Measurements from ENCODE around the gene RNASE7. TPM values are rescaled to one million over a fixed set of nuclear protein-coding genes. Genes with fewer than 3 reads are reported as not detected.

Gene RNASE7
- total and polyA plus RNA-seq, 9 donors, result 0.13 to 0.27 (median 0.18) TPM; not detected in 6

DNA sequence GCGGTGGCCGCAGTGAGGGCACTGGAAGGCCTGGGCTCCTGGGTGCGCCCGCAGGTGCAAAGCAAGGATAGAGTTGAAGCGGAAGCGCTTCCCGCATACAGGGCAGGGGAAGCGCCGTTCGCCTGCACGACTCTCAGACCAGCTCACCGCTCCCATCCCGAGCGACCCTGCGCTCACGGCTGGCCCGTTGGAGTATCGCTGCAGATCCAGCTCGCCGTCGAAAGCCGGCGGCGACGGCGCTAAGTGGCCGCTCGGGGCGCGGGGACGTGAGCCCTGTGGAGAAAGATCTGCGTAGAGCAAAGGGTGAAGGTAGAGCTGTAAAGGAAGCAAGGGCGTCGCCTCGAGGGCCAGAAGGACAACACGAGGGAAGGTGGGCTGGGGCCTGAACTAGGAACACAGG is 50.9 kb downstream of the RNASE7 start:
- Histone ChIP-seq H3K27me3 (ENCODE audit: control insufficient read depth, insufficient read depth, low read length) (no peaks in the 10 kb centered on the region), H3K4me3 (ENCODE audit: low read length) (no peak overlapping the region), H3K36me3 (ENCODE audit: control insufficient read depth, insufficient read depth, low read length) (peaks cover 42% of the 10 kb centered on the region), H3K27ac (ENCODE audit: low read length) (no peak overlapping the region), H3K9me3 (replicated peaks; ENCODE audit: control insufficient read depth, low read depth, low read length) (no peaks in the 10 kb centered on the region), H3K4me1 (ENCODE audit: control insufficient read depth, insufficient read depth, low read length) (peaks cover 34% of the 10 kb centered on the region)
- DNase-seq, result no peak
- 64% methylated on average over 36 of the region's 36 CpGs for WGBS (ENCODE audit: insufficient coverage)

Other genes starting within 250 kb of the RNASE7 start
- gene RNASE1, start 239.5 kb upstream of the RNASE7 start, total RNA-seq, result 204 TPM
- 100 to 1,000 TPM; 135 to 259 (median 209) TPM for gene RNASE1, start 239.5 kb upstream of the RNASE7 start, polyA plus RNA-seq (ENCODE audit: insufficient read depth in 1 of 8, insufficient read length in 8 of 8, low replicate concordance in 1 of 8)
- gene RNASE3, start 151.0 kb upstream of the RNASE7 start, total RNA-seq, result not detected
- gene RNASE3, start 151.0 kb upstream of the RNASE7 start, polyA plus RNA-seq (ENCODE audit: insufficient read depth in 1 of 8, insufficient read length in 8 of 8, low replicate concordance in 1 of 8), result 1 to 10 TPM in 1 of 8 donors, under 1 TPM in 6, not detected in 1; 0.18 to 1.1 (median 0.32) TPM
- gene RNASE2, start 86.9 kb upstream of the RNASE7 start, total RNA-seq, result 0.13 TPM
- 1 to 10 TPM in 7 of 8 donors, under 1 TPM in 1; 0.95 to 1.9 (median 1.1) TPM for gene RNASE2, start 86.9 kb upstream of the RNASE7 start, polyA plus RNA-seq (ENCODE audit: insufficient read depth in 1 of 8, insufficient read length in 8 of 8, low replicate concordance in 1 of 8)
- gene METTL17, start 52.4 kb upstream of the RNASE7 start, total RNA-seq, result 50.6 TPM
- 10 to 100 TPM; 36.0 to 64.0 (median 46.8) TPM for gene METTL17, start 52.4 kb upstream of the RNASE7 start, polyA plus RNA-seq (ENCODE audit: insufficient read depth in 1 of 8, insufficient read length in 8 of 8, low replicate concordance in 1 of 8)
- gene SLC39A2, start 43.1 kb upstream of the RNASE7 start, total RNA-seq, result 0.04 TPM
- under 1 TPM in 1 of 8 donors, not detected in 7; 0.61 TPM for gene SLC39A2, start 43.1 kb upstream of the RNASE7 start, polyA plus RNA-seq (ENCODE audit: insufficient read depth in 1 of 8, insufficient read length in 8 of 8, low replicate concordance in 1 of 8)
- gene NDRG2, start 17.3 kb upstream of the RNASE7 start, total RNA-seq, result 99.9 TPM
- 100 to 1,000 TPM; 121 to 203 (median 151) TPM for gene NDRG2, start 17.3 kb upstream of the RNASE7 start, polyA plus RNA-seq (ENCODE audit: insufficient read depth in 1 of 8, insufficient read length in 8 of 8, low replicate concordance in 1 of 8)
- gene TPPP2, start 12.1 kb upstream of the RNASE7 start, total RNA-seq, result 0.44 TPM
- under 1 TPM in 7 of 8 donors, not detected in 1; 0.28 to 0.85 (median 0.38) TPM for gene TPPP2, start 12.1 kb upstream of the RNASE7 start, polyA plus RNA-seq (ENCODE audit: insufficient read depth in 1 of 8, insufficient read length in 8 of 8, low replicate concordance in 1 of 8)
- not detected for gene RNASE13, start 7.6 kb upstream of the RNASE7 start, total RNA-seq
- gene RNASE13, start 7.6 kb upstream of the RNASE7 start, polyA plus RNA-seq (ENCODE audit: insufficient read depth in 1 of 8, insufficient read length in 8 of 8, low replicate concordance in 1 of 8), result under 1 TPM in 2 of 8 donors, not detected in 6; 0.14 to 0.16 TPM
- gene RNASE8, start 15.5 kb downstream of the RNASE7 start, total RNA-seq, result not detected
- gene RNASE8, start 15.5 kb downstream of the RNASE7 start, polyA plus RNA-seq (ENCODE audit: insufficient read depth in 1 of 8, insufficient read length in 8 of 8, low replicate concordance in 1 of 8), result not detected
- 50.5 TPM for gene ARHGEF40, start 27.9 kb downstream of the RNASE7 start, total RNA-seq
- gene ARHGEF40, start 27.9 kb downstream of the RNASE7 start, polyA plus RNA-seq (ENCODE audit: insufficient read depth in 1 of 8, insufficient read length in 8 of 8, low replicate concordance in 1 of 8), result 10 to 100 TPM; 53.1 to 70.2 (median 65.3) TPM
- 7.6 TPM for gene ZNF219, start 56.3 kb downstream of the RNASE7 start, total RNA-seq
- 10 to 100 TPM; 15.2 to 23.9 (median 17.6) TPM for gene ZNF219, start 56.3 kb downstream of the RNASE7 start, polyA plus RNA-seq (ENCODE audit: insufficient read depth in 1 of 8, insufficient read length in 8 of 8, low replicate concordance in 1 of 8)
- 0.31 TPM for gene TMEM253, start 58.7 kb downstream of the RNASE7 start, total RNA-seq
- gene TMEM253, start 58.7 kb downstream of the RNASE7 start, polyA plus RNA-seq (ENCODE audit: insufficient read depth in 1 of 8, insufficient read length in 8 of 8, low replicate concordance in 1 of 8), result 1 to 10 TPM in 2 of 8 donors, under 1 TPM in 6; 0.29 to 1.4 (median 0.71) TPM
- not detected for gene OR5AU1, start 113.7 kb downstream of the RNASE7 start, total RNA-seq
- gene OR5AU1, start 113.7 kb downstream of the RNASE7 start, polyA plus RNA-seq (ENCODE audit: insufficient read depth in 1 of 8, insufficient read length in 8 of 8, low replicate concordance in 1 of 8), result under 1 TPM in 6 of 8 donors, not detected in 2; 0.01 to 0.06 (median 0.03) TPM
- gene HNRNPC, start 227.1 kb downstream of the RNASE7 start, total RNA-seq, result 425 TPM
- 100 to 1,000 TPM; 429 to 593 (median 452) TPM for gene HNRNPC, start 227.1 kb downstream of the RNASE7 start, polyA plus RNA-seq (ENCODE audit: insufficient read depth in 1 of 8, insufficient read length in 8 of 8, low replicate concordance in 1 of 8)
- 0.18 TPM for gene RPGRIP1, start 237.7 kb downstream of the RNASE7 start, total RNA-seq
- 1 to 10 TPM in 2 of 8 donors, under 1 TPM in 6; 0.34 to 1.9 (median 0.53) TPM for gene RPGRIP1, start 237.7 kb downstream of the RNASE7 start, polyA plus RNA-seq (ENCODE audit: insufficient read depth in 1 of 8, insufficient read length in 8 of 8, low replicate concordance in 1 of 8)

Measured in muscle of leg (tissue), 11 donors.